GM18499 (cell line): ENCODE measurements around the gene PRR23E.

Source experiments
- ATAC-seq: cut with Tn5 transposase; IDR thresholded peaks from one replicate; pipeline ENCODE4 v1.9.1; 2021; ENCODE audit warnings: moderate number of reproducible peaks; ENCODE audit not compliant: insufficient read depth, unreplicated experiment

The PRR23E gene

GRCh38 chr3:127221037-127221436 lies 28.1 kb downstream of the PRR23E start:
- no peak for ATAC-seq

GRCh38 chr3:127221446-127222035 lies 28.6 kb downstream of the PRR23E start:
- no peak for ATAC-seq

GRCh38 chr3:127222163-127222562 lies 29.2 kb downstream of the PRR23E start:
- no peak for ATAC-seq

GRCh38 chr3:127222664-127223063 lies 29.7 kb downstream of the PRR23E start:
- ATAC-seq: no peak

- no peak for ATAC-seq
Measured at GRCh38 chr3:127224118-127224517, 31.2 kb downstream of the PRR23E start.

GRCh38 chr3:127226457-127226856 lies 33.5 kb downstream of the PRR23E start:
- no peak for ATAC-seq

- no peak for ATAC-seq
Measured at GRCh38 chr3:127226946-127227842, 34.3 kb downstream of the PRR23E start.

- no peak for ATAC-seq
Measured at GRCh38 chr3:127228866-127229265, 35.9 kb downstream of the PRR23E start.

GRCh38 chr3:127233371-127233770 lies 40.4 kb downstream of the PRR23E start:
- no peak for ATAC-seq

GRCh38 chr3:127234778-127235177 lies 41.8 kb downstream of the PRR23E start:
- no peak for ATAC-seq

GRCh38 chr3:127235706-127236105 lies 42.8 kb downstream of the PRR23E start:
- no peak for ATAC-seq

GRCh38 chr3:127237835-127238234 lies 44.9 kb downstream of the PRR23E start:
- ATAC-seq: no peak

- no peak for ATAC-seq
Measured at GRCh38 chr3:127238602-127239001, 45.7 kb downstream of the PRR23E start.

GRCh38 chr3:127247292-127247691 lies 54.4 kb downstream of the PRR23E start:
- ATAC-seq: no peak
